Measurements from ENCODE around the gene RBM22.

RBM22 gene

GRCh38 chr5:150710165-150710564 is 9.3 kb upstream of the RBM22 start:
- H3K36me3 ChIP-seq (ENCODE audit: insufficient read depth, low read length), result peaks cover 69% of the 10 kb centered on the region
- H4K20me1 ChIP-seq (ENCODE audit: insufficient read depth, low read length, poor library complexity, severe bottlenecking), result no peaks in the 10 kb centered on the region
- H3K4me1 ChIP-seq (ENCODE audit: insufficient read depth, low read length, poor library complexity, severe bottlenecking), result no peaks in the 10 kb centered on the region

DNA sequence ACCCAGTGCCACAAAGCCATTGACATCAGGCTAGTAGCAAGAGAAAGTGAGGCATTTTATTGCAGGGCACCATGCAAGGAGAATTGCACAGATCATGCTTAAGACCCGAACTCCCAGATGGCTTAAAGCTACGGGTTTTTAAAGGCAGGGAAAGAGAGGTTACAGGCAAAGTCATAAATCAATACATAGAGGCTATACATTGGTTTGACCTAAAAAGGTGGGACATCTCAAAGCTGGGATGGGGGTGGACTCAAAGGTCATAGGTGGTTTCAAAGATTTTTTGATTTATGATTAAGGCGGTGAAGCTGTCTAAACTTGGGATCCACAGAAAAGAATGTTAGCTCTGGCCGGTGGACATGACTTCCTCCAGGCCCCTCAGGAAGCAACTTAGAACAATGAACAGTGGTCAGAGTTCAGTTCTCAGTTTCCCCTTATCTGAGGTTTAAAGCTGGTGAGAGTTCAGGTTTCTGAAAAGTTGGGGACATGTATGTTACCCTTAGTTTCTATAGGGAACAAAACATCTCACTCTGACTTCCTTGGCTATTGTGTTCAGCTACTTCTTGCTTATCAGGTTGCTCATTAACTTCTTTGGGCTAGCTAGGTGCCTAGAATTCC is 6.0 kb upstream of the RBM22 start:
- Histone ChIP-seq H3F3A (ENCODE audit: low read depth) (0 out of 2 replicates have a peak, but pooled peaks cover 4% of the 10 kb centered on the region), H2AFZ (ENCODE audit: low read length) (no peak overlapping the region), H3K4me3 (ENCODE audit: low read length, poor library complexity, severe bottlenecking) (no peak overlapping the region), H3K79me2 (ENCODE audit: insufficient read depth, low read length) (no peaks in the 10 kb centered on the region), H3K27me3 (ENCODE audit: insufficient read depth, low read length, poor library complexity, severe bottlenecking) (no peaks in the 10 kb centered on the region), H3K9ac (ENCODE audit: low read depth, low read length, poor library complexity, severe bottlenecking) (no peak overlapping the region), H3K36me3 (ENCODE audit: insufficient read depth, low read length) (peaks cover 39% of the 10 kb centered on the region; the same call in 1 of the 2 replicates), H4K20me1 (ENCODE audit: insufficient read depth, low read length, poor library complexity, severe bottlenecking) (no peaks in the 10 kb centered on the region), H3K4me2 (ENCODE audit: low read depth, low read length, poor library complexity, severe bottlenecking) (no peak overlapping the region), H3K9me3 (ENCODE audit: insufficient read depth, low read depth, low read length) (no peaks in the 10 kb centered on the region), H3K4me1 (ENCODE audit: insufficient read depth, low read length, poor library complexity, severe bottlenecking) (no peaks in the 10 kb centered on the region), H3K9me2 (replicated peaks; ENCODE audit: low read depth, low read length) (no peaks in the 10 kb centered on the region)
- TF ChIP-seq, protein P1, sequence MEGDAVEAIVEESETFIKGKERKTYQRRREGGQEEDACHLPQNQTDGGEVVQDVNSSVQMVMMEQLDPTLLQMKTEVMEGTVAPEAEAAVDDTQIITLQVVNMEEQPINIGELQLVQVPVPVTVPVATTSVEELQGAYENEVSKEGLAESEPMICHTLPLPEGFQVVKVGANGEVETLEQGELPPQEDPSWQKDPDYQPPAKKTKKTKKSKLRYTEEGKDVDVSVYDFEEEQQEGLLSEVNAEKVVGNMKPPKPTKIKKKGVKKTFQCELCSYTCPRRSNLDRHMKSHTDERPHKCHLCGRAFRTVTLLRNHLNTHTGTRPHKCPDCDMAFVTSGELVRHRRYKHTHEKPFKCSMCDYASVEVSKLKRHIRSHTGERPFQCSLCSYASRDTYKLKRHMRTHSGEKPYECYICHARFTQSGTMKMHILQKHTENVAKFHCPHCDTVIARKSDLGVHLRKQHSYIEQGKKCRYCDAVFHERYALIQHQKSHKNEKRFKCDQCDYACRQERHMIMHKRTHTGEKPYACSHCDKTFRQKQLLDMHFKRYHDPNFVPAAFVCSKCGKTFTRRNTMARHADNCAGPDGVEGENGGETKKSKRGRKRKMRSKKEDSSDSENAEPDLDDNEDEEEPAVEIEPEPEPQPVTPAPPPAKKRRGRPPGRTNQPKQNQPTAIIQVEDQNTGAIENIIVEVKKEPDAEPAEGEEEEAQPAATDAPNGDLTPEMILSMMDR (conservative IDR thresholded peaks at IDR 0.05; ENCODE audit: low read length), result no peak
- no peak for TF ChIP-seq EZH2phosphoT487 (IDR thresholded peaks at IDR 0.05; ENCODE audit: borderline replicate concordance)

More at GRCh38 chr5:150710165-150710564, 9.3 kb upstream of the RBM22 start:
- no peaks in the 10 kb centered on the region for H3F3A ChIP-seq (ENCODE audit: low read depth)
- no peaks in the 10 kb centered on the region for H3K27me3 ChIP-seq (ENCODE audit: insufficient read depth, low read length, poor library complexity, severe bottlenecking)
- TF ChIP-seq EZH2phosphoT487 (IDR thresholded peaks at IDR 0.05; ENCODE audit: borderline replicate concordance), result no peak
- TF ChIP-seq, protein P1 (conservative IDR thresholded peaks at IDR 0.05; ENCODE audit: low read length), result peak; percentile 59
- H3K4me3 ChIP-seq (ENCODE audit: low read length, poor library complexity, severe bottlenecking), result no peak overlapping the region
- no peaks in the 10 kb centered on the region for H3K9me3 ChIP-seq (ENCODE audit: insufficient read depth, low read depth, low read length)
- H3K9me2 ChIP-seq (replicated peaks; ENCODE audit: low read depth, low read length), result no peaks in the 10 kb centered on the region
- H3K9ac ChIP-seq (ENCODE audit: low read depth, low read length, poor library complexity, severe bottlenecking), result no peak overlapping the region
- H3K4me2 ChIP-seq (ENCODE audit: low read depth, low read length, poor library complexity, severe bottlenecking), result no peak overlapping the region
- no peak overlapping the region for H2AFZ ChIP-seq (ENCODE audit: low read length)
- no peaks in the 10 kb centered on the region for H3K79me2 ChIP-seq (ENCODE audit: insufficient read depth, low read length)

DNA sequence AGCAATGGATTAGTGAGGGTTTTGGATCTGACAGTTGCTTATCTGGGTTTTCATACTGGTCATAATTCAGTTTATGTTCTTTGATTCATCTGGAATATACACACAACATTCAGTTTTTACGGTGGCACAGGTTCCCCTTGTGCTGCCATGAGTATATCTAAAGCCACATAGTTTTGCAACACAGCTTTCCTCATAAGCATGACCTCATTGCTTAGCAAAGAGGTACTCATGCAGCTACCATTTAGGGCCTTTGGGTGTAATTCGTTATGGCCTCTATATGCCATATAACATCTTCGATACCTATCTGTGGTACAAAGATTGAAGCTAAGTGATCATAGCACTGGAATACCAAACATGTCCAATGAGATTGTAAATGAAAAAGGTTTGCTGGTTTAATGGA is 2.9 kb upstream of the RBM22 start:
- Histone ChIP-seq H3K4me1 (ENCODE audit: insufficient read depth, low read length, poor library complexity, severe bottlenecking) (peaks cover 21% of the 10 kb centered on the region), H3K79me2 (ENCODE audit: insufficient read depth, low read length) (peaks cover 25% of the 10 kb centered on the region), H3K9ac (ENCODE audit: low read depth, low read length, poor library complexity, severe bottlenecking) (no peak overlapping the region), H3K9me2 (replicated peaks; ENCODE audit: low read depth, low read length) (no peaks in the 10 kb centered on the region), H3F3A (ENCODE audit: low read depth) (0 out of 2 replicates have a peak, but pooled peaks cover 4% of the 10 kb centered on the region), H3K4me2 (ENCODE audit: low read depth, low read length, poor library complexity, severe bottlenecking) (no peak overlapping the region), H3K4me3 (ENCODE audit: low read length, poor library complexity, severe bottlenecking) (no peak overlapping the region), H2AFZ (ENCODE audit: low read length) (no peak overlapping the region), H4K20me1 (ENCODE audit: insufficient read depth, low read length, poor library complexity, severe bottlenecking) (peaks cover 16% of the 10 kb centered on the region), H3K27me3 (ENCODE audit: insufficient read depth, low read length, poor library complexity, severe bottlenecking) (no peaks in the 10 kb centered on the region), H3K9me3 (ENCODE audit: insufficient read depth, low read depth, low read length) (no peaks in the 10 kb centered on the region), H3K36me3 (ENCODE audit: insufficient read depth, low read length) (peaks cover 10% of the 10 kb centered on the region; the same call in 1 of the 2 replicates)
- no peak for TF ChIP-seq EZH2phosphoT487 (IDR thresholded peaks at IDR 0.05; ENCODE audit: borderline replicate concordance)
- TF ChIP-seq, protein P1 (conservative IDR thresholded peaks at IDR 0.05; ENCODE audit: low read length), result no peak

Measured in Loucy (cell line).